GM21576 (cell line): ENCODE data around the gene DONSON.
"Not testable (repeated sequence)": the region's sequence is repeated elsewhere in the genome, so short reads cannot be mapped to it uniquely, and the experiment has no call there.

Source experiments
- ATAC-seq: cut with Tn5 transposase; IDR thresholded peaks from one replicate; pipeline ENCODE4 v1.9.1; 2021; ENCODE audit warnings: mild to moderate bottlenecking, moderate library complexity; ENCODE audit not compliant: unreplicated experiment

The DONSON gene

GRCh38 chr21:33588485-33589335 is at the start of gene DONSON:
Gene DONSON (minus strand): TSS chr21:33588684. CDS start chr21:33588641, 43 bp downstream.
- ATAC-seq = peak; percentile 72

- no peak for ATAC-seq
Observed at GRCh38 chr21:33634254-33634653, 45.8 kb upstream of the DONSON start.

- ATAC-seq = not testable (repeated sequence)
Observed at GRCh38 chr21:33626151-33626550, 37.7 kb upstream of the DONSON start.

GRCh38 chr21:33622253-33622652 is 33.8 kb upstream of the DONSON start:
- no peak for ATAC-seq

GRCh38 chr21:33619726-33620125 is 31.2 kb upstream of the DONSON start:
- no peak for ATAC-seq

GRCh38 chr21:33618407-33618806 is 29.9 kb upstream of the DONSON start:
- no peak for ATAC-seq

GRCh38 chr21:33617565-33617964 is 29.1 kb upstream of the DONSON start:
- not testable (repeated sequence) for ATAC-seq

GRCh38 chr21:33611006-33611744 is 22.7 kb upstream of the DONSON start:
- ATAC-seq = no peak

- no peak for ATAC-seq
Observed at GRCh38 chr21:33608559-33608958, 20.1 kb upstream of the DONSON start.

- no peak for ATAC-seq
Observed at GRCh38 chr21:33598051-33598450, 9.6 kb upstream of the DONSON start.

GRCh38 chr21:33587792-33588484 is 546 bp downstream of the DONSON start:
- ATAC-seq = peak; percentile 10

- no peak for ATAC-seq
Observed at GRCh38 chr21:33586927-33587326, 1.6 kb downstream of the DONSON start.

- ATAC-seq = no peak
Observed at GRCh38 chr21:33584455-33584854, 4.0 kb downstream of the DONSON start.

GRCh38 chr21:33578959-33579542 is 9.4 kb downstream of the DONSON start:
- no peak for ATAC-seq

GRCh38 chr21:33578214-33578613 is 10.3 kb downstream of the DONSON start:
- ATAC-seq = no peak

- not testable (repeated sequence) for ATAC-seq
Observed at GRCh38 chr21:33576741-33577141, 11.7 kb downstream of the DONSON start.

- no peak for ATAC-seq
Observed at GRCh38 chr21:33572350-33572749, 16.1 kb downstream of the DONSON start.

GRCh38 chr21:33569991-33570390 is 18.5 kb downstream of the DONSON start:
- no peak for ATAC-seq

GRCh38 chr21:33568448-33568847 is 20.0 kb downstream of the DONSON start:
- ATAC-seq = no peak

- ATAC-seq = no peak
Observed at GRCh38 chr21:33567914-33568313, 20.6 kb downstream of the DONSON start.

GRCh38 chr21:33566514-33566913 is 22.0 kb downstream of the DONSON start:
- no peak for ATAC-seq
